Testis (tissue), 3 donors: Measurements from ENCODE around the gene L3MBTL4. TPM values are rescaled to one million over a fixed set of nuclear protein-coding genes. Genes with fewer than 3 reads are reported as not detected.
A peak's percentile ranks its signal among the peaks of the same experiment; 100 is the strongest.

Experiments used
- DNase-seq: peaks from one replicate; pipeline ENCODE4 v3.0.0-alpha.2; 2019
- H3K27ac ChIP-seq, 2 donors: fragments of 200-600 bp; sonication (generic); one replicate each; pipeline ENCODE4 v1.5.1; 2019
- H3K27me3 ChIP-seq: fragments of 200-600 bp; sonication (generic); one replicate; pipeline ENCODE4 v1.5.1; 2019
- H3K36me3 ChIP-seq: fragments of 200-600 bp; sonication (generic); one replicate; pipeline ENCODE4 v1.5.1; 2017; ENCODE audit warnings: low read depth; ENCODE audit errors: missing control alignments
- H3K4me1 ChIP-seq: fragments of 200-600 bp; sonication (generic); one replicate; pipeline ENCODE4 v1.5.1; 2019
- H3K4me3 ChIP-seq, 2 donors: fragments of 200-600 bp; sonication (generic); one replicate each; pipeline ENCODE4 v1.5.1; 2017 to 2019
- H3K9me3 ChIP-seq: fragments of 200-600 bp; sonication (generic); one replicate; pipeline ENCODE4 v1.5.1; 2017
- CTCF ChIP-seq, 3 experiments: fragments of 450-650 bp in 2 of 3; fragments of 200-600 bp in 1 of 3; sonication (generic) in 1 of 3; IDR thresholded peaks; one replicate each; pipeline ENCODE4 v1.5.1; 2016 to 2019; ENCODE audit warnings: antibody characterized with exemption in 3 of 3, mild to moderate bottlenecking in 2 of 3, moderate library complexity in 1 of 3
- POLR2A ChIP-seq: fragments of 450-650 bp; IDR thresholded peaks from one replicate; pipeline ENCODE4 v1.6.1; 2017; ENCODE audit warnings: antibody characterized with exemption, mild to moderate bottlenecking, moderate library complexity
- WGBS, 2 donors: methylation state at CpG; one replicate each; pipeline ENCODE4 v1.1.5; 2018; 5-methylcytosine and 5-hydroxymethylcytosine counted together
- intact Hi-C: fragments of 100-400 bp; cut with DNase I; formaldehyde crosslinking; loops from one replicate; pipeline ENCODE4 v1.15.1; 2023; ENCODE audit warnings: low total_unique reads
- polyA plus RNA-seq: library from polyadenylated mRNA; stranded (reverse); fragments of 350-450 nt; fragmentation: Illumina TruSeq; extraction: RNeasy Lipid Tissue Mini Kit (QIAGEN cat#74804); gene quantifications from one replicate; pipeline ENCODE4 v1.2.3, GENCODE V29; 2014; ENCODE audit warnings: low read depth, low replicate concordance; ENCODE audit not compliant: insufficient read depth
- total RNA-seq, 2 donors: library from RNA; depleted of rRNA; stranded (reverse); fragments of >200 nt; gene quantifications; one replicate each; pipeline ENCODE4 v1.2.3, GENCODE V29; 2016

Gene L3MBTL4
- total and polyA plus RNA-seq, 3 donors from 2014 or later: 26.6 to 50.9 (median 46.2) TPM

- Histone ChIP-seq H3K36me3 (no peaks in the 10 kb centered on the region), H3K9me3 (no peaks in the 10 kb centered on the region), H3K27me3 (no peaks in the 10 kb centered on the region), H3K4me3 (peak overlapping the region; percentile 88 to 95), H3K27ac (peak overlapping the region; percentile 79 to 96), H3K4me1 (no peaks in the 10 kb centered on the region)
- 0% methylated on average over 25 to 37 of the region's 68 CpGs for WGBS, 2 donors
- TF ChIP-seq CTCF (IDR thresholded peaks at IDR 0.05): no peak
- no peak for TF ChIP-seq POLR2A
- intact Hi-C loops: no loop called here
- DNase-seq: peak; percentile 74
These were observed 491 bp downstream of the L3MBTL4 start for GRCh38 chr18:6414118-6414722.

DNA sequence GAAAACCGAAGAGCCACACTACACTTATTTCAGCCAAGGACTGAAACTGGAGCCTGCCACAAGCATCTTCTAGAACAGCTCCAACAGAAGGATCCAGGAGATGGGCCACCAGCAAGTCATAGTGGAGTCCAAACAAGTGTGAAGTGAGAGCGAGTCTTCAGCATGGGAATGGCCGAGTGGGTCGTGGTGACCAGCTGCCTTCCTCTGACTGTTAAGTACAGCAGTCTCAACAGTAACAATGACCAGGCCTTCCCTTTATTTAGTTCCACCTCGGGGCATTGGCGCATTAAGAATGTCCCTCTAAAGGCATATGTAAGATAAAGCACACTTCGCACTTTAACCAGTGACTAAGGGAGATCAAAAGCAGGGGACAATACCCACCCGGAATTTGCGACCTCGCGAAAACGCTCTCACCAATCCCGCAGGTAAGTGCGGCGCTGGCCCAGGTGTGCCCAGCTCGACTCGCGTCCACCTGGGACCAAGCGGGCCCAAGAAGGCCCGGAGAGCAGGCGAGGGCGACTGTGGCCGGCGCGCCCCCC, 1.1 kb downstream of the L3MBTL4 start:
- no peaks in the 10 kb centered on the region for H3K27me3 ChIP-seq
- no peaks in the 10 kb centered on the region for H3K9me3 ChIP-seq
- H3K4me3 ChIP-seq: peak overlapping the region; percentile 88 to 95
- peak overlapping the region; percentile 79 to 96 for H3K27ac ChIP-seq
- no peaks in the 10 kb centered on the region for H3K36me3 ChIP-seq
- TF ChIP-seq CTCF (IDR thresholded peaks at IDR 0.05) (no peak), POLR2A (no peak)
- 20 to 23% methylated on average over 22 to 25 of the region's 25 CpGs for WGBS, 2 donors
- peak; percentile 63 for DNase-seq
- no peaks in the 10 kb centered on the region for H3K4me1 ChIP-seq
- intact Hi-C loops: no loop called here

DNA sequence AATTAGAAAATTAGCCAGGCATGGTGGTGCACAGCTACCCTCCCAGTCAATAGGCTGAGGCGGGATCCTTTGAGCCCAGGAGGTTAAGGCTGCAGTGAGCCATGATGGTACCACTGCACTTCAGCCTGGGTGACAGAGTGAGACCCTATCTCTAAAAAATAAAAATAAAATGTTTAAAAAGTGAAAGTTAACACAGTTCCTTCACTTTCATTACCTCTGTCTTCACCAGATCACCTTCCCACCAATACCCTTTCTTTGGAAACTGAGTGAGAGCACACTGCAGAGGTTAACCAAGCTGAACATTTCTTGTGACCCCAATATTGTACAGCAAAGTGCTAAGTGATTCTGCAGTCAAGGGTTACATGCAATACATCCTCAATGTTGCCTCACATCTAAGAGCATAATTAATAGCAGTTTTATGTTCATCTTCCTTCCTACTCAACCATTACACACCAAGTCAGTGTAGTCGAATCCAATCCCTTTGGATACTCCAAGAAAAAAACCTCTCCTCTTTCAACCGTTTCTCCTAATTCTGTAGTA, 1.7 kb downstream of the L3MBTL4 start:
- intact Hi-C loops: no loop called here

GRCh38 chr18:6411382-6411781, 3.3 kb downstream of the L3MBTL4 start:
- H3K27ac ChIP-seq: peak overlapping the region in 1 of 2 donors; percentile 96
- no peaks in the 10 kb centered on the region for H3K36me3 ChIP-seq
- intact Hi-C loops: no loop called here
- no peaks in the 10 kb centered on the region for H3K27me3 ChIP-seq
- H3K4me3 ChIP-seq: no peak overlapping the region
- no peaks in the 10 kb centered on the region for H3K9me3 ChIP-seq
- TF ChIP-seq CTCF (IDR thresholded peaks at IDR 0.05) (no peak), POLR2A (no peak)
- WGBS, 2 donors: 49 to 61% methylated on average over 5 of the region's 5 CpGs
- peaks cover 5% of the 10 kb centered on the region for H3K4me1 ChIP-seq
- no peak for DNase-seq

More for the DNA sequence above, 1.7 kb downstream of the L3MBTL4 start:
- Histone ChIP-seq H3K4me1 (no peaks in the 10 kb centered on the region), H3K36me3 (no peaks in the 10 kb centered on the region), H3K27ac (peak overlapping the region; percentile 79 to 96), H3K9me3 (no peaks in the 10 kb centered on the region), H3K4me3 (no peak overlapping the region), H3K27me3 (no peaks in the 10 kb centered on the region)
- DNase-seq: no peak
- TF ChIP-seq POLR2A (no peak), CTCF (IDR thresholded peaks at IDR 0.05) (no peak)
- WGBS, 2 donors: 58 to 68% methylated on average over 3 of the region's 3 CpGs
